GM23248 (cell line): ENCODE data around the gene B4GALNT1. TPM values are rescaled to one million over a fixed set of nuclear protein-coding genes. Genes with fewer than 3 reads are reported as not detected.

Source experiments
- DNase-seq: peaks from one replicate; pipeline ENCODE4 v3.0.0-alpha.2; 2015
- H2AFZ ChIP-seq: fragments of 200-600 bp; sonication (generic); 2 replicates; pipeline ENCODE4 v1.6.1; 2016; ENCODE audit warnings: antibody characterized with exemption
- H3F3A ChIP-seq: fragments of 200-600 bp; sonication (generic); 2 replicates; pipeline ENCODE4 v1.6.1; 2016; ENCODE audit warnings: mild to moderate bottlenecking, antibody characterized with exemption, mixed run types; ENCODE audit not compliant: insufficient read depth
- H3K27ac ChIP-seq: fragments of 200-600 bp; sonication (generic); 2 replicates; pipeline ENCODE4 v1.5.1; 2016; ENCODE audit warnings: mild to moderate bottlenecking
- H3K27me3 ChIP-seq: fragments of 200-600 bp; sonication (generic); replicated peaks from 2 replicates; pipeline ENCODE4 v1.6.1; 2016; ENCODE audit warnings: mild to moderate bottlenecking; ENCODE audit not compliant: insufficient read depth
- H3K36me3 ChIP-seq: fragments of 200-600 bp; sonication (generic); 2 replicates; pipeline ENCODE4 v1.6.1; 2016; ENCODE audit warnings: low read depth, mild to moderate bottlenecking
- H3K4me1 ChIP-seq: fragments of 200-600 bp; sonication (generic); 2 replicates; pipeline ENCODE4 v1.6.1; 2016; ENCODE audit warnings: mild to moderate bottlenecking; ENCODE audit not compliant: insufficient read depth
- H3K4me2 ChIP-seq: fragments of 200-600 bp; sonication (generic); one replicate; pipeline ENCODE4 v1.6.1; 2016; ENCODE audit warnings: mild to moderate bottlenecking; ENCODE audit not compliant: unreplicated experiment
- H3K4me3 ChIP-seq: fragments of 200-600 bp; sonication (generic); 2 replicates; pipeline ENCODE4 v1.5.1; 2016; ENCODE audit warnings: mild to moderate bottlenecking
- H3K79me2 ChIP-seq: fragments of 200-600 bp; sonication (generic); 2 replicates; pipeline ENCODE4 v1.6.1; 2016; ENCODE audit warnings: mild to moderate bottlenecking; ENCODE audit not compliant: insufficient read depth
- H3K9ac ChIP-seq: fragments of 200-600 bp; sonication (generic); 2 replicates; pipeline ENCODE4 v1.6.1; 2016; ENCODE audit warnings: mild to moderate bottlenecking
- H3K9me2 ChIP-seq: fragments of 200-600 bp; sonication (generic); 2 replicates; pipeline ENCODE4 v1.6.1; 2016; ENCODE audit warnings: mixed run types, mild to moderate bottlenecking, moderate library complexity; ENCODE audit not compliant: insufficient read depth
- H3K9me3 ChIP-seq: fragments of 200-600 bp; sonication (generic); one replicate; pipeline ENCODE4 v1.6.1; 2017; ENCODE audit warnings: low read depth
- H4K20me1 ChIP-seq: fragments of 200-600 bp; sonication (generic); 2 replicates; pipeline ENCODE4 v1.6.0; 2016; ENCODE audit not compliant: insufficient read depth
- EZH2 ChIP-seq: fragments of 200-600 bp; sonication (generic); IDR thresholded peaks from 2 replicates; pipeline ENCODE4 v1.6.1; 2018; ENCODE audit warnings: antibody characterized with exemption, mild to moderate bottlenecking; ENCODE audit not compliant: insufficient read depth, poor library complexity, severe bottlenecking
- EZH2phosphoT487 ChIP-seq: fragments of 200-600 bp; sonication (generic); IDR thresholded peaks from 2 replicates; pipeline ENCODE4 v1.6.1; 2018; ENCODE audit warnings: antibody characterized with exemption, moderate library complexity, mild to moderate bottlenecking, low read depth; ENCODE audit not compliant: insufficient read depth
- WGBS, 2 experiments: methylation state at CpG; one replicate each; pipeline ENCODE4 v1.1.6; 2015 to 2017; ENCODE audit warnings: low lambda C conversion rate in 2 of 2, low coverage in 1 of 2; ENCODE audit errors: missing lambda C conversion rate in 2 of 2; 5-methylcytosine and 5-hydroxymethylcytosine counted together
- in situ Hi-C: fragments of 300-500 bp; cut with MboI; formaldehyde crosslinking; loops from 2 replicates; pipeline ENCODE4 v1.15.0; 2020
- polyA plus RNA-seq: library from polyadenylated mRNA; unstranded; fragments of >200 nt; fragmentation: Nextera tagmentation; extraction: Ambion mirVana; gene quantifications from 2 replicates; pipeline ENCODE4 v1.2.1, GENCODE V29; 2016
- total RNA-seq: library from RNA; depleted of rRNA; stranded (reverse); fragments of >200 nt; shearing (Covaris generic); gene quantifications from 2 replicates; pipeline ENCODE4 v1.2.3, GENCODE V29; 2014

Gene B4GALNT1
- total and polyA plus RNA-seq, 2 experiments from 2014 or later, result 5.4 to 8.6 TPM

DNA sequence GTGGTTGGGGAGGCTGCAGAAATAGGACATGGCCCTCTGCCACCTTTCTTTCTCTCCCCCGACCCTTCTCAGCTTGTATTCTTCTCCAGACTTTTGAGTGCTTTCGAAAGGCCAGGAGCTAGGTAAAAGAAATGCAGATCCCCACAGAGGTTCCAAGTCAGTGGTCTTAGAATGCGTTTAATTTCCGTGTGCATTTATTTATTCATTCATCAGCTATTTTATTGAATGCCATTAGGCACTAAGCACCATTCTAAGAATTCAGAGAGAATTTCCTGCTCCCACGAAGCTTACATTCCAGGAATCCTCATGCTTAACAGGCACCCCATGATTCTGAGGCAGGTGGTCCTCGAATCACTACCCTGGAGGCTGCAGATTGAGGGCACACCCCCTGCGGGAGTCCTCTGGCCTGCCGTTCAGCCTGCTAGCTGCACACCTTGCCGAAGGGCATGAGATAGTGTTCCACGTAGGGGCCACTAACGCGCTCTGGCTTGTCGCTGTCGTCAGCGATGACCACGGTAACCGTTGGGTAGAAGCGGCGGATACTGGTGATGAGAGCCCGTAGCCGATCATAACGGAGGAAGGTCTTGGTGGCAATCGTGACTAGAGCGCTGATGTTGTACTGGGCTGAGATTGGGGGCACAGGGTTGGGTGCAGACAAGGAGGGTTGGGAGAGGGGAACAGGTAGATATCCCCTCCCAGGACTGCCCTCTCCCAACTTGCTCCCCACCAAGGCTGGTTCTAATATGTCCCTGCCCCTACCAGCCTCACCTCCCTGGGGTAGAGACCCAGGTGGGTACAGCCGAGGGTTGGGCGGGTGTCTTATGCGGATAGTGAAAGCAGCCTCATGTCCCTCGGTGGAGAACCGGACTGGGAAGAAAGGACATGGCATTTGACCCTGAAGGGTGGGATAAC, 4.5 kb downstream of the B4GALNT1 start:
- Histone ChIP-seq H3K9ac (no peak overlapping the region), H3K9me3 (no peaks in the 10 kb centered on the region), H3K4me3 (no peak overlapping the region), H3K9me2 (no peaks in the 10 kb centered on the region), H2AFZ (no peak overlapping the region), H3F3A (no peaks in the 10 kb centered on the region), H3K36me3 (no peaks in the 10 kb centered on the region), H3K27ac (no peak overlapping the region), H3K79me2 (no peaks in the 10 kb centered on the region), H3K4me2 (no peak overlapping the region), H3K4me1 (peaks cover 5% of the 10 kb centered on the region), H3K27me3 (no peaks in the 10 kb centered on the region), H4K20me1 (no peaks in the 10 kb centered on the region)
- no peak for TF ChIP-seq EZH2phosphoT487
- no peak for TF ChIP-seq EZH2
- WGBS, 2 experiments, result 93 to 94% methylated on average over 28 to 29 of the region's 29 CpGs
- DNase-seq, result no peak
- in situ Hi-C loops, result no loop called here

DNA sequence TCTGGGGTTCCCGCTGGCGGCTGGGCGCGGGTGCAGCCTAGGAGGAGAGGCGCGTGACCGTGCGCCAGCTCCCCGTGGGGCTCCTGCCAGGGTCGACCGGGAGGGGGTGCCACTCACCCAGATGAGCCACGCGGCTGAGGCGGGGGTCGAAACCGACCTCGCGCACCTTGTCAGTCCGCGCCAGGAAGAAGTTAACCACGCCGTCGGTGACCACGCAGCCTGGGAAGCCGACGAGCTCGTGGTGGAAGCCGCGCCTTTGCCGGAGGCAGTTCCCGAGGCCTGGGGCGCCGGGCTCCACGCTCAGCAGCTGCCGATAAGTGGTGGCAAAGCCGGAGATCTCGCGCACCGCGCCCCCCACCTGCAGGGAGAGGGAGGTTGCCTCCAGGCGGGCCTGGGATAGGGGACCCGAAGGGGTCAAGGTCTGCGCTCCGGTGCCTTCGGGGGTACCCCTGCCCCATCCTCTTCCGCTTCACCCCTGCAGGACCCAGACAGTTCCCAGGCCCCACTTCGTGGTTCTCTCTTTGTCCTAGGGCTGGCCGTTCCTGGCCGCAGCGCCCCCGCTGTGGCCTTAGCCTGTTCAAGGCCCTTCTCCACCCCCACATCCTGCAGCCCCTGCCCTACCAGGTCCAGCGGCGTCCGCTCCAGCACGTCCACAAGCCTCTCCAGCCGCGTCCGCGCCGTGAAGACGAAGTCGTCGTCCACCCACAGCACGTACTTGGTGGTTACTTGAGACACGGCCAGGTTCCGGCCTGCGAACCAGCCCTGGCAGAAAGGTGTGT, 5.3 kb downstream of the B4GALNT1 start:
- no peak overlapping the region for H3K27ac ChIP-seq
- H4K20me1 ChIP-seq, result no peaks in the 10 kb centered on the region
- no peaks in the 10 kb centered on the region for H3F3A ChIP-seq
- no peaks in the 10 kb centered on the region for H3K9me2 ChIP-seq
- H3K36me3 ChIP-seq, result no peaks in the 10 kb centered on the region
- H2AFZ ChIP-seq, result no peak overlapping the region
- TF ChIP-seq EZH2, result no peak
- no peak for TF ChIP-seq EZH2phosphoT487
- no peaks in the 10 kb centered on the region for H3K9me3 ChIP-seq
- H3K4me3 ChIP-seq, result no peak overlapping the region
- in situ Hi-C loops, result no loop called here
- H3K4me2 ChIP-seq, result no peak overlapping the region
- 85 to 88% methylated on average over 58 to 67 of the region's 67 CpGs for WGBS, 2 experiments
- no peaks in the 10 kb centered on the region for H3K27me3 ChIP-seq
- DNase-seq, result no peak
- H3K9ac ChIP-seq, result no peak overlapping the region
- no peaks in the 10 kb centered on the region for H3K79me2 ChIP-seq
- H3K4me1 ChIP-seq, result no peaks in the 10 kb centered on the region

DNA sequence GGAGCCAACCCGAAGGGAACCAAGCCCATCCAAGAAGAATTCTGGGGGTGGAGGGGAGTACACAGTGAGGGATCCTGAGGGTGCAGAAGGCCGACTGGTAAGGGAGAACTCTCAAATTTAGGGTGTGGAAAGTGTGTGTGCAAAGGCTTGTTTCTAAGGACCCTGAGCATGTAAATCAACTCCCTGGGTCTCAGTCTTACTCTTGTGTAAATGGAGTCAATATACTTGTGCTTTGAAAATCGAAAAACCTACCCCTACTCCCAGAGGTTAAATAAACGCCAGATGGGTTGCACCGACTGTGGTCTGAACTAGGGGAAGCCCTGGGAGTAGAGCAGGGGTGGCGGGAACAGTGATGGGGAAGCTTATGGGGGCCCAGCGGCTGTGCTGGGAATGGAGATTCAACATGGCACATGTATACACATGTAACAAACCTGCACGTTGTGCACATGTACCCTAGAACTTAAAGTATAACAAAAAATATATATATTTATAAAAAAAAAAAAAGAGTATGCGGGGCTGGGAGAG, 6.0 kb downstream of the B4GALNT1 start:
- Histone ChIP-seq H3K9me3 (no peaks in the 10 kb centered on the region), H3K27ac (no peak overlapping the region), H3K36me3 (no peaks in the 10 kb centered on the region), H2AFZ (no peak overlapping the region), H3F3A (no peaks in the 10 kb centered on the region), H3K4me1 (no peaks in the 10 kb centered on the region), H3K27me3 (no peaks in the 10 kb centered on the region), H4K20me1 (no peaks in the 10 kb centered on the region), H3K9me2 (no peaks in the 10 kb centered on the region), H3K4me3 (no peak overlapping the region), H3K79me2 (no peaks in the 10 kb centered on the region), H3K4me2 (no peak overlapping the region), H3K9ac (no peak overlapping the region)
- TF ChIP-seq EZH2phosphoT487 (no peak), EZH2 (no peak)
- DNase-seq, result no peak
- in situ Hi-C loops, result no loop called here
- WGBS, 2 experiments, result 83 to 84% methylated on average over 8 to 9 of the region's 9 CpGs

DNA sequence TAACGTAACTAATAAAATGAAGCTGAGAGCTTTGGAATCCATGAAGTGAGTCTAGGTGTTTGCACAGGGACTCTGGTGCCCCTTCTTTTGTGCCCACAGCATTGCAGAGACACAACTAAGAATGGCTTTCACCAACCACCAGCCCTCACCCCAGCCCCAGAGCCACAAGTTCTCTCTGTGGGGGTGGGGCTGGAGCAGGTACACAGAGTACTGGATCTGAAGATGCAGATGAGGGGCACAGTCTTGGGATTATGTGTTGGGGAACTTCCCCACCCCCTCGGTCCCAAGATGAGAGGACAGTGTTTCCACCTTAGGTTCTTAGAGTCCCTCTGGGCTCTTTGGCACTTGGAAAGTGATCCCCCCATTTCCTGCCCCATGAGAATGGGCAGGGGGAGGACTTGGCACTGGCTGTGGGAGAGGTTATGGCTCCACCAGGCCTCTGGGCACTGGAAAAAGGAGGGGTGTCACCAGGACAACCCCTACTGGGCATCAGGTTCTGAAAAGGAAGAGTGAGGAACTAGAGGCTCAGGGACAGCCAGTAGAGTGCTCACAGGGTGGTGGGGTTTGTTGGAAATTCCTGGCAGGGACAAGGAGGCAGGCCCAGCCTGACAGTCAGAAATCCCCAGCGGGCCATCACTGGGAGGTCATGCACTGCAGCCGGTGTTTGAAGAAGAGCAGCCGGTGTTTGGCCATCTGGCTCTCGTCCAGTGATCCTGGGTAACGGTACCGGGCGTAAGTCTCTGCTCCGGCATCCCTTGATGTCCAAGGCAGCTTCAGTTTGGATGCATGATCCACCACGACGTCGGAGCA, 6.7 kb downstream of the B4GALNT1 start:
- 79 to 84% methylated on average over 13 of the region's 13 CpGs for WGBS, 2 experiments
- TF ChIP-seq EZH2phosphoT487, result no peak
- TF ChIP-seq EZH2, result no peak
- Histone ChIP-seq H3K4me3 (no peak overlapping the region), H2AFZ (no peak overlapping the region), H3K9me3 (no peaks in the 10 kb centered on the region), H3K9ac (no peak overlapping the region), H3K27ac (no peak overlapping the region), H3K9me2 (no peaks in the 10 kb centered on the region), H3K4me1 (no peaks in the 10 kb centered on the region), H3K4me2 (no peak overlapping the region), H3F3A (no peaks in the 10 kb centered on the region), H3K79me2 (no peaks in the 10 kb centered on the region), H4K20me1 (no peaks in the 10 kb centered on the region), H3K36me3 (no peaks in the 10 kb centered on the region), H3K27me3 (peaks cover 2% of the 10 kb centered on the region)
- in situ Hi-C loops, result no loop called here
- DNase-seq, result no peak
